GM18907 (cell line): ENCODE data around the gene UGT2B15.
A peak's percentile ranks its signal among the peaks of the same experiment; 100 is the strongest.

Source experiments
- ATAC-seq: cut with Tn5 transposase; IDR thresholded peaks from one replicate; pipeline ENCODE4 v1.9.1; 2021; ENCODE audit warnings: mild to moderate bottlenecking, moderate library complexity; ENCODE audit not compliant: unreplicated experiment

Gene UGT2B15

DNA sequence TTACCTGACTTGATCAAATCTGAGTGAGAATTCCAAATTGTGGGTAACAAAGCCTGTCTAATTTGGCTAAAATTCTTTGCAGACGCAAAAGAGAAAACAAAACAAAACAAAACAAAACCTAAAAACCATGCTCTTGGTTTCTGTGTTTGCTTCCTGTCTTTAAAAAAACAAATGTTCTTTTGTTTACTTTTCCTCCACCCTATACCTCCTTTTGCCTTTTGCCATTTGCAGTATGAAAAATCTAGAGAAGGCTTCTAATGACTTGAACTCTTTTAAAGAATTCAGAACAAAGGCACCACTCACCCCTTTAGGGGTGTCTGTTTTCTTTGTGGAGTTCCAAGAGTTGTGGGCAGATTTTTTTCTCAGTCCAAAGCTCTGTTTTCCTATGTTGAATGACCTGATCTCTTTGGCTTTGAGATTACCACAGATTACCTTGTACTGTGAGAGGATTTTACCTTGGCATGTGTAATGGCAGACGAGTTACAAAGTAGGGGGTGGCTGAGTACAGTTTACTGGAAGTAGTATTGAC is 13.9 kb downstream of the UGT2B15 start:
- ATAC-seq: peak; percentile 66

DNA sequence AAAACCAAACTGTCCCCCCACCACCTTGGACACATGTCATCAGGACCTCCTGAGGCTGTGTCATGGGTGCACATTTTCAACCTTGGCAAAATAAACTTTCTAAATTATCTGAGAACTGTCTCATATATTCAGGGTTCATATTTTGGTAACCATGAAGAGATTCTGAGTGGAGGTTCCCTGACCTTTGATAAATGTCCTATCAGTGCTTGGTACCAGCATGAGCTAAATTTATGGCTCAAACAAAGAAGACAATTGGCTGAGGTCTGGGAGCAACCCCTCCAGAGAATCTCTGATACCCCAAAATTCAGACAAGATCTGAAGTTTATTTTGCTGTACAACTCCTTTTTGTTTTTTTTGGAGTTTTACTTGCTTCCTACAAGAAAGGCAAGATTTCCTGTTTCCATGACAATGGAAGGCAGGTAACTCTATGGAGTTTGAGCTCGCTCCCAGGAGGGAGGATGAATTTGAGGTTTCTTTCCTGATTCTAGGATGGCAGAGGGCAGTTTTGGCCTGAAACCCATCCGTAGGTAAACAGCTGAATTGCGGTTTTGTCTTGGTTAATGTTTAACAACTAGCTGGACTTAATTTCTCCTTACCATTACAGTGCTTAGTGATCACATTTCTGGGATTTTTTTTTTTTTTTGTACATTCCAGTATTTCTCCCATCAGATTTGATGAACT is 14.5 kb downstream of the UGT2B15 start:
- ATAC-seq: peak; percentile 34

DNA sequence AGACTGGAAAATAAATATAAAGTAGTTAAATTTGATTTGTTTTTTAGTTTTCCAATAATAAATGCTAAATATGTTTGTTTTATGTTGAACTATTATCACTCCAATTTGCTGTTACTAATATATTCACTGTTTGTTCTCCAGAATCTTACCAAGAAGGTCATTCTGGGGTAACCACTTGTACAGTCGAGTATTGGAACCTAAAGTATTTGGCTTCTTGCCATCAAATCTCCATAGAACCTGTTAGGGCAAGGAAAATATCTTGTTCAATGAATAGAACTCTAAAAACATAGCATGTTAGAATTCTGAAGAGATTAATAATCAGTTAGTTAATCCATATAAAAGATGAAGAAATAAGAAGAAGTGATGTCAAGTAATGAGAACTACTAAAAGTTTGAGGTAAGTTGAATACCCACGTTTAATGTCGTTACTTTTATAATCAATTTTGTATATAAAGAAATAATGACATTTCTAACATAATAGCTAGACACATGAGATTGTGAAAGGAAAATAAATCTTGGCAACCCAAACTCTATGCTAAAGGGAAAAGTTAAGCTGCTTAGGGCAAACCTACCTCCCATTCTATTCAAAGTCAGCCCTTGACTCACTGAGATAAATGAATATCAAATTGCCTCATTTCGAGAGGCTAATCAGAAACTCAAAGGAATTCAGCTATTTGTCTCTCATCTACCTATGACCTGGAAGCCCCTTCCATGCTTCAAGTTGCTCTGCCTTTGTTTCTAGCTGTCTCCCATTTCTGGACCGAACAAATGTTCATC is 15.3 kb downstream of the UGT2B15 start:
- ATAC-seq: no peak

DNA sequence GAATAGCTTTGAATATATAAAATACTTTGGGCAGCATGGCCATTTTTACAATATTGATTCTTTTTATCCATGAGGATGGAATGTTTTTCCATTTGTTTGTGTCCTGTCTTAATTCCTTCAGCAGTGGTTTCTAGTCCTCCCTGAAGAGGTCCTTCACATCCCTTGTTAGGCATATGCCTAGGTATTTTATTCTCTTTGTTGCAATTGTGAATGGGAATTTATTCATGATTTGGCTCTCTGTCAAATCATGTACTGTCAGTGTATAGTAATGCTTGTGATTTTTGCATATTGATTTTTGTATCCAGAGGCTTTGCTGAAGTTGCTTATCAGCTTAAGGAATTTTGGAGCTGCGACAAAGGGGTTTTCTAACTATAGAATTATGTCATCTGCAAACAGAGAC is 18.5 kb downstream of the UGT2B15 start:
- ATAC-seq: no peak

DNA sequence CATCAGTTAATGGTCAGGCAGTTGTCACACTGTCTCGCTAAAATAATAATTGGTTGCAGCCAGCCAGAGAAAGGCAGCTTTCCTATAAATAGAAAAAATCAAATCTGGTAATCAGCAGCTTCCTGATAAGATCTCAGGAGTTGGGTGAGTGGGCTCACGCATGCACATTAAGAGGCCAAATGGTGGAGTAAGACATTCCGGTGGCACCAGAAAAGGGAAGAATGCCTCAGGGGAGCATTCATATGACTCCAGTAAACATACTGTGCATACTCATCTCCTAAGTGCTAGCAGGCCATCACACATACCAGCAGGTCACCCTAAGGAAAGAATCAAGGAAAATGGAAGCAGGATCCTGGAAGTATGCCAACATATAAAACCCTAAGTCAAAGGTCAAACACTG is 40.1 kb downstream of the UGT2B15 start:
- ATAC-seq: no peak

DNA sequence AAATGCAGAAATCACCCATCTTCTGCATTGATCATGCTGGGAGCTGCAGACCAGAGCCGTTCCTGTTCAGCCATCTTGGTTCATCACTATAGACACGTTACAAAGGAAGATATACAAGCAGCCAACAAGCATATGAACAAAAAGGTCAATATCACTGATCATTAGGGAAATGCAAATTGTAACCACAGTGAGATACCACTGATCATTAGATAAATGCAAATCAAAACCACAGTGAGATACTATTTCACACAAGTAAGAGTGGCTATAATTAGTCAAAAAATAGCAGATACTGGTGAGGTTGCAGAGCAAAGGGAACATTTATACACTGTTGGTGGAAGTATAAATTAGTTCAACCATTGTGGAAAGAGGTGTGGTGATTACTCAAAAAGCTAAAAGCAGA is 47.7 kb downstream of the UGT2B15 start:
- peak; percentile 81 for ATAC-seq

DNA sequence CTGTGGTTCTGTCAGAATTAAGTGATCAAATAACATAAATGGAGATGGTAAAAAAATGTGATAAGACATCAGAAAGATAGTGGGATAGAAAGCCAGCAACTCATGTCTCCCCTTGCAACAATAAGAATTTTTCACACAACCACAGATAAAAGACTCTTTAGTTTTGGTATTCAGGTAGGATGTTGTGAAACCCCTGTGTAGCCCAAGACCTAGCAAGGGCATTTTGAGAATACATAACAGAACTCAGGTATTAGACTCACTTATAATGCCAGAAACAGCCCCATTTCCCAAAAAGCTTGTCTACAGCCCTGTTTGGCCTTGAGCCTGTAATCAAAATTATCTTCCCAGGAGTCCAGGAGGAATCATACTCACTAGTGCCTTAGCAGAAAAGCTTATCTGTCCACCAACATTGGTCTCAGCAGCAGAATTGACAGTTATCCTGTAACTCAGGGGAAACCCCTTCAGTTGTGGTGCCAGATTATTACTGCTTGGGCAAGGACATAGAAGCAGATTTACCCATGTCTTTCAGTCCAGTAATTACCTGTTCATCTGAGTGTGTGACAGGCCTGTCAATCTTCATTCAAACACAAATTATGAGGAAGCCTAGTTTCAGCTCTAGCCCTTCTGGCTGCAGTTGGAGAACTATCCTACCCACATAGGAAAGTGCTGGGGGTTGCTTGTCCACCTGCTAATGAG is 53.3 kb downstream of the UGT2B15 start:
- ATAC-seq: peak; percentile 93

DNA sequence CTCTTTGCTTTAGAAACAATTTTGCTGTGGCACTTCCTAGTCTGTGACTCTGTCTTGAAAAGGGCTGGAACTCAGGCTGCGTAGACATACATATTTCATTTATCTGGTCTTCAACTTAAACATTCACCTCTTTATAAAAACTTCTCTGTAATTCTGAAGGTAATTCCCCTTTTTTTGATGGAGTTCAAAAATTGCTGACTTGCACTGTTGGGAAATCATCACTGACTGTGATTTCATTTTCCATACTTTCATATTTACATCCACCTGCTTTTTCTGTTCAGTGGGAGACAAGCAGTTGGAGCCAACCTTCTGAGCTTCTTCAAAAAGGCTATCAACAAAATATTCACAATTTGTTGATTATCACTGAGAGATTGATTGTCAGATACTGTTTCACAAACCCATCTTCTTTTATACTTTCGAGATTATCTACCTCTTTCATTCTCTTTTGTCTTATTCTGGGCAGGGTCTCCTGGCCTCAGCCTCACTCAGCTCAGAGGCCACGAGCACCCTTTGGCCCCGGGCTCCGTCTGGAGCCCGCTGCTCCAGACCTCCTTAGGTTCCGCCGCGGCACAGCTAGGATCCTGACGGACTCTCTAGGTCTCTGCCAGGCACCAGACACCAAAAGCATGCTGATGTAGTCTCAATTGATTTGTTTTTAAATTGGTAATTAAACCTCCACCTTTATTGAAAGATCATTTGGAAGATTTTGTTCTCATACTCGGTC is 54.6 kb downstream of the UGT2B15 start:
- ATAC-seq: no peak

DNA sequence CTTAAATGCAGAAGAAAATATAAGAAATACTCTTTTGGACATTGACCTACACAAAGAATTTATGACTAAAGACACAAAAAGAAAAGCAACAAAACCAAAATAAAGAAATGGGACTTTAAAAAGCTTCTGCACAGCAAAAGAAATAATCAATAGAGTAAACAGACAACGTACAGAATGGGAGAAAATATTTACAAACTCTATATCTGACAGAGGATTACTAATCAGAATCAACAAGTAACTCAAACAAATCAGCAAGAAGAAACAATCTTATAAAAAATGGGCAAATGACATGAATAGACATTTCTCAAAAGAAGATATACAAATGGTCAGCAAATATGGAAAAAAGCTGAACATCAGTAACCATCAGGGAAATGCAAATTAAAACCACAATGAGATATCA is 56.7 kb downstream of the UGT2B15 start:
- no peak for ATAC-seq

DNA sequence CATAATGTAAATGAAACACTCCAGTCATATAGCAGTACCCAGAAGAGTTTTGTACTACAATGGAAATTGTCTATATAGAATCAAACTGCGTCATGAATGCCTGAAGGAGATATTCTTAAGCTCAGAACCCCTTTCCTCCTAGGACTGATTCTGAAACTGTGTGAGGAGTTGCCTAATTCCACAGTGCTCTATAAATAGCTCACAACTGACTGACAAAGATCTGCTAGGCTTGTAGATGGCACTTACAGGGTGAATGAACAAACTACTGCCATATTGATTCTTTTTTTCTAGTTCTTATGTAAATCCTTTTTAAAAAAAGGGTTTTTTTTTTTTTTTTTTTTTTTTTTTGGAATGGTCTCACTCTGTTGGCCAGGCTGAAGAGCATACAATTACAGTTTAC is 64.2 kb downstream of the UGT2B15 start:
- ATAC-seq: no peak

DNA sequence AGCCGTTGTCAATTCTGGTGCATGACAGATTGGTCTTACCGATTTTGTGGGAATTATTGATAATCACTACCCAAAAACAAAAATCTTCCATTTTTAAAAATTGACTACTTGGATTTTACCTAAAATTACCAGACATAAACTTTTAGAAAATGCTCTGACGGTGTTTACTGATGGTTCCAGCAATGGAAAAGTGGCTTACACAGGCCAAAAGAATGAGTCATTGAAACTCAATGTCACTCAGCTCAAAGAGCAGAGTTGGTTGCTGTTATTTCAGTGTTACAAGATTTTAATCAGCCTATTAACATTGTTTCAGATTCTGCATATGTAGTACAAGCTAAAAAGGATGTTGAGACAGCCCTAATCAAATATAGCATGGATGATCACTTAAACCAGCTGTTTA is 71.3 kb downstream of the UGT2B15 start:
- ATAC-seq: no peak

DNA sequence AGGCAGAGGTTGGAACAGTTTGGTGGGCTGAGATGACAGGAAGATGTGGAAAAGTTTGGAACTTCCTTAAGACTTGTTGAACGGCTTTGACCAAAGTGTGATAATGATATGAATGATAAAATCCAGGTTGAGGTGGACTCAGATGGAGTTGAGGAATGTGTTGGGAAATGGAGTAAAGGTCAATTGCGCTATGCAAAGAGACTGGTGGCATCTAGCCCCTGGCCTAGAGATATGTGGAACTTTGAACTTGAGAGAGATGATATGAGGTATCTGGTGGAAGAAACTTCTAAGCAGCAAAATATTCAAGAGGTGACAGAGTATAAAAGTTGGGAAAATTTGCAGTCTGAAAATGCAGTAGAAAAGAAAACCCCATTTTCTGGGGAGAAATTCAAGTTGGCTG is 73.0 kb downstream of the UGT2B15 start:
- no peak for ATAC-seq
